Glutamatergic neuron (in vitro differentiated cells): Measurements from ENCODE around the gene PRKAB1. TPM values are rescaled to one million over a fixed set of nuclear protein-coding genes. Genes with fewer than 3 reads are reported as not detected.

Source experiments
- DNase-seq: peaks from one replicate; pipeline ENCODE4 v3.0.0; 2022
- H3K27ac Mint-ChIP-seq: one replicate; pipeline ENCODE4 v1.8.0; 2020; ENCODE audit warnings: mild to moderate bottlenecking, mixed read lengths, inconsistent platforms; ENCODE audit not compliant: unreplicated experiment
- H3K27me3 Mint-ChIP-seq: one replicate; pipeline ENCODE4 v1.8.0; 2020; ENCODE audit warnings: mild to moderate bottlenecking, moderate library complexity, mixed read lengths, inconsistent platforms; ENCODE audit not compliant: unreplicated experiment
- H3K36me3 Mint-ChIP-seq: one replicate; pipeline ENCODE4 v1.8.0; 2020; ENCODE audit warnings: mild to moderate bottlenecking, mixed read lengths, inconsistent platforms; ENCODE audit not compliant: unreplicated experiment
- H3K4me1 Mint-ChIP-seq: one replicate; pipeline ENCODE4 v1.8.0; 2020; ENCODE audit warnings: mild to moderate bottlenecking, low read depth, mixed read lengths, inconsistent platforms; ENCODE audit not compliant: unreplicated experiment
- H3K4me3 Mint-ChIP-seq: one replicate; pipeline ENCODE4 v1.8.0; 2020; ENCODE audit warnings: mild to moderate bottlenecking, mixed read lengths, inconsistent platforms; ENCODE audit not compliant: unreplicated experiment
- H3K9me3 Mint-ChIP-seq: one replicate; pipeline ENCODE4 v1.8.0; 2020; ENCODE audit warnings: mild to moderate bottlenecking, moderate library complexity, mixed read lengths, inconsistent platforms; ENCODE audit not compliant: unreplicated experiment
- total RNA-seq: library from RNA; stranded (reverse); fragmentation: NEBNext Ultra II Directional; extraction: Animal tissue kit (Norgen Biotek cat#: 25700); gene quantifications from one replicate; pipeline ENCODE4 v1.2.1, GENCODE V29; 2021; ENCODE audit not compliant: unreplicated experiment
- TF ChIP-seq, protein P1 (sequence below): fragments of 200-600 bp; sonication (generic); IDR thresholded peaks from one replicate; pipeline ENCODE4 v1.5.0; 2021; ENCODE audit not compliant: partially characterized antibody, unreplicated experiment

PRKAB1 gene
- total RNA-seq, 1 donor from 2014 or later = 37.5 TPM

DNA sequence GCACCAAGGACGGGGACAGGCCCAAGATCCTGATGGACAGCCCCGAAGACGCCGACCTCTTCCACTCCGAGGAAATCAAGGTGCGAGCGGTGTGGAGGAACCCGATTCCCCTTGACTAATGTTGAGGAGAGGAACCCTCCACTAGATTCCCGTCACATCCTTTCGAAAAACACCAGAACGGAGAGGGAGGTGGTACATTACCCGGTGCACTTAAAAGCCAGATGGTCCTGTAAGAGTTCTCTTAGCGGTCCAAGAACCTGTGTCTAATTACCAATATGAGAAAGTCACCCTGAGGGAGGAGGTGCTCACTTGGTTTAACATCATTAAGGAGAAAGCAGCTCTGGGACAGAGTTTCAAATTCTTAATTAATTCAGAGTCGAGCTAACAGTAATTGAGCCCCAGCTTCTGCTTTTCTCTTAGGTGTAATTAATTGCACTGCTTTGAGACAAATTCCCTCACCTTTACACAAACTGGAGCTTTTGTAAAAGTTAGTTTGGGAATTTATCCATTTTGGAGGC lies 450 bp downstream of the PRKAB1 start:
- Mint-ChIP-seq H3K27ac (peak overlapping the region; percentile 79), H3K36me3 (no peaks in the 10 kb centered on the region), H3K9me3 (no peaks in the 10 kb centered on the region), H3K4me3 (peak overlapping the region; percentile 94), H3K4me1 (peaks cover 2% of the 10 kb centered on the region), H3K27me3 (no peaks in the 10 kb centered on the region)
- no peak for DNase-seq
- TF ChIP-seq, protein P1, sequence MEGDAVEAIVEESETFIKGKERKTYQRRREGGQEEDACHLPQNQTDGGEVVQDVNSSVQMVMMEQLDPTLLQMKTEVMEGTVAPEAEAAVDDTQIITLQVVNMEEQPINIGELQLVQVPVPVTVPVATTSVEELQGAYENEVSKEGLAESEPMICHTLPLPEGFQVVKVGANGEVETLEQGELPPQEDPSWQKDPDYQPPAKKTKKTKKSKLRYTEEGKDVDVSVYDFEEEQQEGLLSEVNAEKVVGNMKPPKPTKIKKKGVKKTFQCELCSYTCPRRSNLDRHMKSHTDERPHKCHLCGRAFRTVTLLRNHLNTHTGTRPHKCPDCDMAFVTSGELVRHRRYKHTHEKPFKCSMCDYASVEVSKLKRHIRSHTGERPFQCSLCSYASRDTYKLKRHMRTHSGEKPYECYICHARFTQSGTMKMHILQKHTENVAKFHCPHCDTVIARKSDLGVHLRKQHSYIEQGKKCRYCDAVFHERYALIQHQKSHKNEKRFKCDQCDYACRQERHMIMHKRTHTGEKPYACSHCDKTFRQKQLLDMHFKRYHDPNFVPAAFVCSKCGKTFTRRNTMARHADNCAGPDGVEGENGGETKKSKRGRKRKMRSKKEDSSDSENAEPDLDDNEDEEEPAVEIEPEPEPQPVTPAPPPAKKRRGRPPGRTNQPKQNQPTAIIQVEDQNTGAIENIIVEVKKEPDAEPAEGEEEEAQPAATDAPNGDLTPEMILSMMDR = no peak

DNA sequence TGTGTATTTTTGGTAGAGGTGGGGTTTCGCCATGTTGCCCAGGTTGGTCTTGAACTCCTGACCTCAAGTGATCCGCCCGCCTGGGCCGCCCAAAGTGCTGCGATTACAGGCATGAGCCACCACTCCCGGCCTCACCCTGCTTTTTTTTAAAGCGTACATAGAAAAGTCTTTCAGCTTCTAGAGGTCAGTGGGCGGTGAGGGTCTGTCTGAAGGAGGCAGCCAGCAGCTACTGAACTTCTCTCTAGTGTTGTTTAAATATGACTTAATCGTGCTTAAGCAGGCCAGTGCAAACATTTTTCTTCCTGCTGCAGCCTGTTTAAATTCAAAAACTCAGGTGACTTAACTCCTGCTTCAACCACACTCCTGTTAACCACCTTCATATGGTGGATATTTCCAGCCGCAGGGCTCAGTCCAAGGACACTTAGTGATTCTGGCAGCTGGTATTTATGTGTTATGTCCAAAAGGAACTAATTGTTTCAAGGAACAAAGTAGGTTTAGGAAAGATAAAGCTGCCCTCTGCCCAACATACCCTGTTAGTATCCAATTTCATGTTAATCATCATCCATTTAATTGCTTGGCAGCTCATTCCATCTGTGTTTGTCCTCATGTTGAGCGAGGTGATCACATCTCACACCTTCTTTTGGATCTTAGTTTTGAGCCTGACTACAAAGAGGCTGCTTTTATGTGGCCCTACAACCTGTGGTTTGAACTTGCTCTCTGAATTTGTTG lies 2.0 kb downstream of the PRKAB1 start:
- H3K4me1 Mint-ChIP-seq = peaks cover 2% of the 10 kb centered on the region
- TF ChIP-seq, protein P1 = no peak
- H3K4me3 Mint-ChIP-seq = peak overlapping the region; percentile 62
- peak overlapping the region; percentile 53 for H3K27ac Mint-ChIP-seq
- DNase-seq = no peak
- H3K36me3 Mint-ChIP-seq = no peaks in the 10 kb centered on the region
- no peaks in the 10 kb centered on the region for H3K9me3 Mint-ChIP-seq
- H3K27me3 Mint-ChIP-seq = no peaks in the 10 kb centered on the region

DNA sequence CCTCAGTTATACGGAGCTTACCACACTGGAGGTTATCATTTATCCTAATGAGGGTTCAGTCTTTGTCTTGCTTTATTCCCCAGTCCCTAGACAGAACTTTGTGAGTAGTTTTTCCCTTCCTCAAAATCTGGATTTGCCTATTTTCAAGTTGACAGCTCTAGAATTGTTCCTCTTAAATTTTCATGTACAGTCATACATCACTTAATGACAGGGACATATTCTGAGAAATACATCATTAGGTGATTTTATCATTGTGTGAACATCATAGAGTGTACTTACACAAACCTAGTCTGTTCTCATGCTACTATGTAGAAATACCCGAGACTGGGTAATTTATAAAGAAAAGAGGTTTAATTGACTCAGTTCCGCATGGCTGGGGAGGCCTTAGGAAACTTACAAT lies 3.1 kb downstream of the PRKAB1 start:
- DNase-seq = no peak
- Mint-ChIP-seq H3K4me3 (no peak overlapping the region), H3K27me3 (no peaks in the 10 kb centered on the region), H3K9me3 (no peaks in the 10 kb centered on the region), H3K27ac (no peak overlapping the region), H3K4me1 (peaks cover 2% of the 10 kb centered on the region), H3K36me3 (no peaks in the 10 kb centered on the region)
- TF ChIP-seq, protein P1 = no peak

DNA sequence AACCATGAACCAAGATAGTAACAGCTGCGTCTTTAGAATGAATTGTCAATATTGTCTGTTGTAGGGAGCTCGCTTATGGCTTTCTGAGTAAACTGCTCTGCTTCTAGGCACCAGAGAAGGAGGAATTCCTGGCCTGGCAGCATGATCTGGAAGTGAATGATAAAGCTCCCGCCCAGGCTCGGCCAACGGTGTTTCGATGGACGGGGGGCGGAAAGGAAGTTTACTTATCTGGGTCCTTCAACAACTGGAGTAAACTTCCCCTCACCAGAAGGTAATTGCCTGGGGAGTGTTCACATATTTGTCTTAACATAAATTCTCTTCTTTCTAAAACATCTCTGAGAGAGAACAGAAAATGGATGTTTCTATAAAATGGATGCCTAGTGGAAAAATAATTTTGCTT lies 4.3 kb downstream of the PRKAB1 start:
- Mint-ChIP-seq H3K27ac (no peak overlapping the region), H3K36me3 (peaks cover 6% of the 10 kb centered on the region), H3K4me1 (peaks cover 2% of the 10 kb centered on the region), H3K27me3 (no peaks in the 10 kb centered on the region), H3K9me3 (no peaks in the 10 kb centered on the region), H3K4me3 (no peak overlapping the region)
- no peak for DNase-seq
- TF ChIP-seq, protein P1 = no peak

DNA sequence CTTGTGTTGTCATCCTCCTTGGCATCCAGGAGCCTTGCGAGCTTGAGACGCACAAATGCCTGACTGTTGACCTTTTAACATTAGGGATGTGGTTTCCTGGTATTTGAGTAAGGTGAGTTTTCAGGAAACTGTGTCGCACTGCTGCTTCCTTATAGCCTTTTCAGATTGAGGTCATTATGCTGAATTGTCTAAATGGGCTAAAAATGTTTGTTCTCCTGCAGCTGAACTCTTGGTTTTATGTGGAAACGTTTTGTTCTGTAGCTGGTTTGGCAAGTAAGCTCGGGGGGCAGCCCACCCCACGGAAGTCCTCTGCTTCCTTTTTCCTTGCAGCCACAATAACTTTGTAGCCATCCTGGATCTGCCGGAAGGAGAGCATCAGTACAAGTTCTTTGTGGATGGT lies 5.7 kb downstream of the PRKAB1 start:
- H3K9me3 Mint-ChIP-seq = no peaks in the 10 kb centered on the region
- H3K27me3 Mint-ChIP-seq = no peaks in the 10 kb centered on the region
- H3K4me1 Mint-ChIP-seq = peaks cover 2% of the 10 kb centered on the region
- TF ChIP-seq, protein P1 = no peak
- peaks cover 6% of the 10 kb centered on the region for H3K36me3 Mint-ChIP-seq
- no peak for DNase-seq
- no peak overlapping the region for H3K4me3 Mint-ChIP-seq
- H3K27ac Mint-ChIP-seq = no peak overlapping the region
